GM18858 (cell line): Measurements from ENCODE around the gene ALK.
"Not testable (repeated sequence)": the region's sequence is repeated elsewhere in the genome, so short reads cannot be mapped to it uniquely, and the experiment has no call there.

ENCODE experiments used
- ATAC-seq: cut with Tn5 transposase; IDR thresholded peaks from one replicate; pipeline ENCODE4 v1.9.1; 2021; ENCODE audit not compliant: unreplicated experiment

Gene ALK

DNA sequence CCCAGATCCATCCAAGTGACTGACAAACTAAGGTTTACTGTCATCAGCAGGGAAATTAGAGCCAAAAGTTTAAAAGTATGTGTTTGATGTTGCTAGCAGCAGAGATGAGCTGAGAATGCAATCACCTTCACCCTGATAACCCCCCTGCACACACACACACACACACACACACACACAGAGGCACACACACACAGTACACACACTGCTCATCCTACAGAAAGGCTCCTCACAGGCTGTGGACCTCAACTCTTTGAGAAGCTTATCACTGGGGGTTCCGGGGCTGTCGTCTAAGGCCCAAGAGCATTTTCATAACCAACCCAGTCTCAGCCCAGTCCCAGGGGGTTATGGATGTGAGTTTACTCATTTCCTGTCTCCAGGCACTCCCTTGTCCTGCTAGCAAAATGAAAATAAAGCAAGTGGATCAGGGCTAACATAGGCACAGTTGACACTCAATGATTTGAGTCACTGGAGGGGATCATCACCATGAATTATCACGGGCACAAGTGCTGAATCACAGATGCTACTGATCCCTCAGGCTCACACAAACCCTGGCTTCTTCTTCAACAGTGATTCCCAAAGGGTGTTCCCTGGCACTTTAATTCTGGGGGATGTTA lies 76.6 kb downstream of the ALK start:
- no peak for ATAC-seq

- ATAC-seq = no peak
Measured at GRCh38 chr2:29841386-29842004, 79.9 kb downstream of the ALK start.

DNA sequence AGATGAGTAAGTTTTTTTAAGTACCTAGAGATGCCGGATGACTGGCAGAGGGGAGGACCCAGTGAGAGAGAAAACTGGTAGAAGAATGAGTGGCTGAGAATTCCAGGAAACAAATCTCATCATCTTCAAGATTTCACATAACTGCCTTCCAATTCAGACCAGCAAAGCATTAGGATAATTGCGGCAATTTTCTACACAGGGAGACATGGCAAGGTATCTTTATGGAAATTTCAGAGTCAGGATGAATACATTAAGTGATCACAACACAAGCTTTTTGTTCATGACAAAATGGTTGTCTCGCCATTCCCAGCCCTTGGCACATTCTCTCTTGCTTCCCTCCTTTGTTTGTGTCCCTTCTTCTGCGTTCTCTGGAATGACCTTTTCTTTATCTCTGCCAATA lies 82.1 kb downstream of the ALK start:
- no peak for ATAC-seq

GRCh38 chr2:29837925-29838324 lies 83.5 kb downstream of the ALK start:
- ATAC-seq = no peak

GRCh38 chr2:29834624-29835023 lies 86.8 kb downstream of the ALK start:
- ATAC-seq = no peak

DNA sequence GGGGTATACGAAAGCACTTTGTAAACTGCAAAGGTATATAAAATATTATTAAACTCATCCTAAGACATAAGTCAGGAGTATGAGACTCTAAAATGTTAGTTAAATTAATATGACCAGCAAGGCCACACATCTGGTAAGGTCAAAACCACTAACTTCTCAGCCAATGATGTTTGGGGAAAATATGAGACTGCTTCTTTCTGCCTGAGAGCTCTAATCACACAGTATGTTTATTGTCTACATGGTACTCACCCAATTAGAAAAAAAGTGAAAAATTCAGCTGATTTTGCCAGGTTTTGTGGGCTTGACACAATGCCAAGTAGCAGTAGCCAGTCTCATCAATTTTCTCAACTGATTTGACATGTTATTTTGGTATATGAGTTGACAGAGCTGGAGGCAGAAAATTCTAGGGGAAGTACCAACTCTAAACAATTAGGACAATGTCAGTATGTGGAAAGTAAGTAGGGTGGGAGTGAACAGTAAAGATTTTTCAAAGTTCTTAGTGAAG lies 87.3 kb downstream of the ALK start:
- no peak for ATAC-seq

GRCh38 chr2:29831560-29831959 lies 89.8 kb downstream of the ALK start:
- ATAC-seq = no peak

GRCh38 chr2:29829841-29830240 lies 91.5 kb downstream of the ALK start:
- ATAC-seq = no peak

DNA sequence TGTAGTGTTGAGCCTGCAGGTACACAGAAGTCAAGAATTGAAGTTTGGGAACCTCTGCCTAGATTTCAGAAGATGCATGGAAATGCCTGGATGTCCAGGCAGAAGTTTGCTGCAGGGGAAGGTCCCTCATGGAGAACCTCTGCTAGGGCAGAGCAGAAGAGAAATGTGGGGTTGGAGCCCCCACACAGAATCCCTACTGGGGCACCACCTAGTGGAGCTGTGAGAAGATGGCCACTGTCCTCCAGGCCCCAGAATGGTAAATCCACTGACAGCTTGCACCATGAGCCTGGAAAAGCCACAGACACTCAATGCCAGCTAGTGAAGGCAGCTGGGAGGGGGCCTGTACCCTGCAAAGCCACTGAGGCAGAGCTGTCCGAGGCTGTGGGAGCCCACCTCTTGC lies 97.2 kb downstream of the ALK start:
- not testable (repeated sequence) for ATAC-seq

- ATAC-seq = no peak
Measured at GRCh38 chr2:29821591-29821990, 99.8 kb downstream of the ALK start.

GRCh38 chr2:29819570-29819969 lies 101.8 kb downstream of the ALK start:
- no peak for ATAC-seq

GRCh38 chr2:29817801-29818680 lies 103.3 kb downstream of the ALK start:
- no peak for ATAC-seq

GRCh38 chr2:29817299-29817698 lies 104.1 kb downstream of the ALK start:
- ATAC-seq = no peak

- no peak for ATAC-seq
Measured at GRCh38 chr2:29816651-29817050, 104.7 kb downstream of the ALK start.

DNA sequence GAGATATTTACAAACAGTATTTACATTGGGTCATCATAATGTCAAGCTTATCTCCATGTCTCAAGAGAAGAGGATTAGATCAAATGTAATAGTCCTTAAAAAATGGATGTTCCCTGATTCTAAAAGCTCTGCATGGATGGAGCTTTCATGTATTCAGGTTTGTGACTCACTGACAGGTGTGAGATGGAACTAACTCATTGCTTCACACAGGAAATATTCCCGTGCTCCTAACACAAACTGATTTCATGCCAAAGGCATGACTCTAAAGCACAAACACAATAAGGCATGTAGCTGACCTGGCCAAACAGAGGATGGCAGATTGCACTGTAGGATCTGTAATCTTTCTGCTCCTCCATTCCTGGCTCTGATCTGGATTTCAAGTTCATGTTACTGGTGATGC lies 110.0 kb downstream of the ALK start:
- ATAC-seq = no peak

DNA sequence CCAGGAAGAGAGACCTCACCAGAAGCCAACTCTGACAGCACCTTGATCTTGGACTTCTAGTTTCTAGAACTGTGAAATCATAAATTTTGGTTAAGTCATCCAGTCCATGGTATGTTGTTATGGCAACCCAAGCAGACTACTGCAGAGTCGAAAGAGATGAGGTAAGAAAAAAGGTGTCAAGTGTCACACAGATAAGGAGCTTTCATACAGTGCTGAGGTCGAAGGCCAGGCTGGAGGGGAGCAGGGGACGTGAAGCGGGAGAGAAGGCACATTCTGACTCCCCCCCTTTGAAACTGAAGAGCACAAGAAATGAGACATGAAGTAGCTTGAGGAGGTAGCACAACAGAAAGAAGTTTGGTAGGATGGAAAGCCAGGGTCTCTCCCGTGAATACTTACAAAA lies 110.4 kb downstream of the ALK start:
- no peak for ATAC-seq

- ATAC-seq = no peak
Measured at GRCh38 chr2:29808321-29808720, 113.1 kb downstream of the ALK start.

DNA sequence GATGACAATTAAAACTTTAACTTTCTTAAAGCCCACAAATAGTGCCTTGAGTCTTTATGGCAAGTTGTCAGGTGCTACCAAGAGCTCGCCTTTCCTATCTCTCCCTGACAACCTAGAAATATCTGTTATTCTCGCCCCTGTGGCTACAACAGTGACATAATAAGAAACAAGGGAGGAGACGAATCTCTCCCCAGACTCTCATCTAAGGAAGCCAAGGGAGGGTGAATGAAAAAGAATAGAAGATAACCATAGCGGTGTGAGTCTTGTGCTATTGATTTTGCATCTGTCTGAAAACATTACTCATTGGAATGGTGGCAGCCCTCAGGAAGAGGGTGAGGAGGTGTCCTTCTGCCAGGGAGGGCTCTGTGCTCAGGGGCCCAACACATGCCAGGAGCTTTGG lies 114.3 kb downstream of the ALK start:
- ATAC-seq = no peak

DNA sequence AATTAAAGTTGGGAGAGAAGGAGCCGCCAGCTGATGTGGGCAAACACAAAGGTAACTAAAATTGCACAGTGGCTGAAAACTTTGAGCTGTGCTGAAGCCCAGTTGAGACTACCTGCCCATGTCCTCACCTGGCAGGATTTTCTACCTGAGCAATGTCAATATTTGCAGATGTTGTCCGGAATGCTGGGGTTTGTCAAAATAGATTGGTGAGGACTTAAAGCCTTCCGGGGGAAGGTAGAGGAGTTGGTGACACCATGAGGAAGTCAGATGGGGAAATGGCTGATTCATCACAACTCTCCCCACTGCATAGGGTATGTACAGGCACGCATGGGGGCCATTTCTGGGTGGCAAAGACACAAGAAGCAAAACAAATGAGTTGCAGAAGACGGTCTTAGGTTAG lies 114.9 kb downstream of the ALK start:
- ATAC-seq = no peak

- no peak for ATAC-seq
Measured at GRCh38 chr2:29804671-29805070, 116.7 kb downstream of the ALK start.

- ATAC-seq = no peak
Measured at GRCh38 chr2:29803537-29803936, 117.8 kb downstream of the ALK start.

DNA sequence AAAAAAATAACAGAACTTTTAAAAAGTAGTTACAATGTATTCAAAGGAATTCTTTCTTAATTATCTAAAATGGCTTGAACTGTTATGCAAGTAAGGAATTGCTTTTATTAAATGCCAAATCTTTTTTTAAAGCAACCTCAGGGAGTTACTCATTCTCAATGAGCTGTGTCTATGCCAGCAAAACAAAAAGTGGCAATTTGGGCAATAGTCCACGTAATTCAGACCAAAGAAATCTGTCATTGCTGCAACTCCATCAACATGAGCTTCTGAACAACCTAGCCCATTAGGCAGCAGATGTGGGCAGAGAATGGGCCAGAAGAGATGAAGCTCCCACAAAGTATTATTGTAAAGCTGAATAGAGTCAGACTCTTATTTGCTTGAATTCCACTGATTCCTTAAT lies 118.4 kb downstream of the ALK start:
- no peak for ATAC-seq
